ENCODE data around the gene SRPK2.
"Not testable (repeated sequence)": the region's sequence is repeated elsewhere in the genome, so short reads cannot be mapped to it uniquely, and the experiment has no call there.

The SRPK2 gene

GRCh38 chr7:105388356-105389087, at the start of gene SRPK2:
Gene SRPK2 (minus strand): TSS chr7:105388921.
- DNase-seq (ENCODE audit: low read depth in 2 of 2) = peak; percentile 72 to 73

- no peak for DNase-seq (ENCODE audit: low read depth in 2 of 2)
These were observed 49.5 kb upstream of the SRPK2 start for GRCh38 chr7:105438254-105438653.

GRCh38 chr7:105437356-105437755, 48.6 kb upstream of the SRPK2 start:
- DNase-seq (ENCODE audit: low read depth in 2 of 2) = not testable (repeated sequence)

DNA sequence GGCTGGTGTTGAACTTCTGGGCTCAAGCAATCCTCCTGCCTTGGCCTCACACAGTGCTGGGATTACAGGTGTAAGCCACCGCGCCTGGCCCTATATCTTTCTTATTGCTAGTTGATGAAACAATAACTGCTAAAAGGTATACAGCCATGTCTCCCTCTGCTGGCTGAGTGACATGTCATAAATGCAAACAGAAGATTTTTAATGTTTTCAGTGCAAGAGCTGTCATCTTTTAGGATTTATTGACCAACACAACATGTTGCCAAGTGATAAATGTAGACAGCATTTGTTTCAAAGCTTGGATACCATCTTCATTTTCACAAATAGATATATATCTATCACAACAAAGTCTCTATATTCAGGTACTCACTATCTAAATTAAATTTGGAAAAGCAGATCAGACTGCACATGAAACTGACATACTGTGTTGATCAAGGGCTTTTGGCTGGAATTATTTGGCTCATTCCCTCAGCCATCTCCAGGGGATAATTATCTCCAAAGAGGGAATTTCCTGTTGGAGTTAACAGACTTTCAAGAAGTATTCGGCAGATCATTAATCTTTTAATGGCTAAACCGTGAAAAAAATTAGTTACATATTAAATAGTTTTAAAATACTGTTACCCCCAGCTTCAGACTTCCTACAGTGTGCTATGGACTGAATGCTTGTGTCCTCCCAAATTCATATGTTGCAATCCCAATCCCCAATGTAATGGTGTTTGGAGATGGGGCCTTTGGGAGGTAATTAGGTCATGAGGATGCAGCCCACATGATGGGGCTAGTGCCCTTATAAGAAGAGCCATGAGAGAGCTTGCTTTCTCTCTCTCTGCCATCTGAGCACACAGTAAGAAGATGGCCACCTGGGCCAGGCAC, 41.3 kb upstream of the SRPK2 start:
- peak in 1 of 2 donors; percentile 3 for DNase-seq (ENCODE audit: low read depth in 2 of 2)

DNA sequence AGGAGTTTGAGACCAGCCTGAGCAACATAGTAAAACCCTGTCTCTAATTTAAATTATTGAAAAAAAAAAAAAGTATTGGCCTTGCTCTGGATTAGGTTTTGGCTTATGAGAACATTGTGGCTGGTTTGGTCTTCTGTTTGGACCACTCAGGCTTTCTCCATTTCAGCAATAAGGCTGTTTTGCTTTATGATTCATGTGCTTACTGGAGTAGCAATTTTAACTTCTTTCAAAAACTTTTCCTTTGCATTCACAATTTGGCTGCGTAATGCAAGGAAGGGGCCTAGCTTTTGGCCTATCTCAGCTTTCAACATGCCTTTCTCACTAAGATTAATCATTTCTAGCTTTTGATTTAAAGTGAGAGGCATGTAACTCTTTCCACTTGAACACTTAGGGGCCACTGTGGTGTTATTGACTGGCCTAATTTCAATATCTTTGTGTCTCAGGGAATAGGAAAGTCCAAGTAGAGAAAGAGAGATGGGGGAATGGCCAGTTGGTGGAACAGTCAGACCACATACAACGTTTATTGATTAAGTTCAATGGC, 38.0 kb upstream of the SRPK2 start:
- DNase-seq (ENCODE audit: low read depth in 2 of 2) = no peak

- DNase-seq (ENCODE audit: low read depth in 2 of 2) = no peak
These were observed 35.3 kb upstream of the SRPK2 start for GRCh38 chr7:105423987-105424386.

DNA sequence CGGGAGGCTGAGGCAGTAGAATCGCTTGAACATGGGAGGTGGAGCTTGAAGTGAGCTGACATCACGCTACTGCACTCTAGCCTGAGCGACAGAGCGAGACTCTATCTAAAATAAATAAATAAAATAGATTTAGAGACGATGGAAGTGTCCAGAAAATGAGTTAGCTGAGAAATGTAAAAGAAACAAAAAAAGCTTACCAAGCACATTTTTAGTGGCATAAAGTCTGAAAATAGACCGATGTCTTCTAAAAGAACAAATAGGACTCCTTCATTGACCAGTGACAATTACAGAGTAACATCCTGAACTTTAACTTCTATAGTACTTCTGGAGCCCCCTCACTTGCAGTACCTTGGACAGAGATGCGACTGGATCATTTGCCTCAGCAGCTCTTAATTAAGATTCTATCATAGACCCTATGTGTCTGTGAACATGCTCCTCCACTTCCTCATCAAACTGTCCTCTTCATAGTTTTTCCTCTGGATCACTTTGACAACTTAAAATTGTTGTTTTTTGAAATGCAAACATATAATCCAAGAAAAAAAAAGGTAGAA, 25.2 kb upstream of the SRPK2 start:
- DNase-seq (ENCODE audit: low read depth in 2 of 2) = no peak

GRCh38 chr7:105410774-105411173, 22.1 kb upstream of the SRPK2 start:
- not testable (repeated sequence) for DNase-seq (ENCODE audit: low read depth in 2 of 2)

DNA sequence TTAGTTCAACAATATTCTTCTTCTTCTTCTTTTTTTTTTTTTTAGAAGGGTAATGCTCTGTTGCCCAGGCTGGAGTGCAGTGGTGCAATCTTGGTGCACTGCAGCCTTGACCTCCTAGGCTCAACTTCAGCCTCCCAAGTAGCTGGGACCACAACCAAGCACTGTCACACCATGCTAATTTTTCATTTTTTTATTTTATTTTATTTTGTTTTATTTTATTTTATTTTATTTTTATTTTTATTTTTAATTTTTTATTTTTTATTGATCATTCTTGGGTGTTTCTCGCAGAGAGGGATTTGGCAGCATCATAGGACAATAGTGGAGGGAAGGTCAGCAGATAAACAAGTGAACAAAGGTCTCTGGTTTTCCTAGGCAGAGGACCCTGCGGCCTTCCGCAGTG, 21.1 kb upstream of the SRPK2 start:
- DNase-seq (ENCODE audit: low read depth in 2 of 2) = not testable (repeated sequence)

DNA sequence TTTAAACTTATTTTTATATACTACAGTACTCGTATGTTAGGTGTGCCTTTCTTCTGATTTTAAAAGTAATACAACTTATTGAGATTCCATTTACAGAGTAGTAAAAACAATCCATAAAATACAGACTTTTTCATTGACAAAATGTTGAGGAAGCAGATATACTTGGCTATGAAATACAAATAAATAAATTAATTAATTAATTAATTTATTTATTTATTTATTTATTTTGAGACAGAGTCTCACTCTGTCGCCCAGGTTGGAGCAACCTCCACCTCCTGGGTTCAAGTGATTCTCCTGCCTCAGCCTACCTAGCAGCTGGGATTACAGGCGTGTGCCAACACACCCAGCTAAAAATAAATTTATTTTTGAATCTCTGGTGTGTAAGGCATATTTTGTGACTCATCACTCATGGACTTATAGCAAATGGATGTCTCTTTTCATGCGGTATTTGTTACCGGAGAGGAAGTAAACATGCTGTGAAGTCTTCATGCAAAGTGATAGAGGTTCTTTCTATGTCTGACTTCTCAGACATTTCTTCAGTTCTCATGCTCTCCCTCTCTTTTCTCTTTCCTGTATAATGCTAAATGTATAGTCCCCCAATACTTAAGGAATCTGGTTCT, 20.2 kb upstream of the SRPK2 start:
- no peak for DNase-seq (ENCODE audit: low read depth in 2 of 2)

GRCh38 chr7:105403128-105403527, 14.4 kb upstream of the SRPK2 start:
- DNase-seq (ENCODE audit: low read depth in 2 of 2) = no peak

- DNase-seq (ENCODE audit: low read depth in 2 of 2) = no peak
These were observed 13.7 kb upstream of the SRPK2 start for GRCh38 chr7:105402221-105403095.

DNA sequence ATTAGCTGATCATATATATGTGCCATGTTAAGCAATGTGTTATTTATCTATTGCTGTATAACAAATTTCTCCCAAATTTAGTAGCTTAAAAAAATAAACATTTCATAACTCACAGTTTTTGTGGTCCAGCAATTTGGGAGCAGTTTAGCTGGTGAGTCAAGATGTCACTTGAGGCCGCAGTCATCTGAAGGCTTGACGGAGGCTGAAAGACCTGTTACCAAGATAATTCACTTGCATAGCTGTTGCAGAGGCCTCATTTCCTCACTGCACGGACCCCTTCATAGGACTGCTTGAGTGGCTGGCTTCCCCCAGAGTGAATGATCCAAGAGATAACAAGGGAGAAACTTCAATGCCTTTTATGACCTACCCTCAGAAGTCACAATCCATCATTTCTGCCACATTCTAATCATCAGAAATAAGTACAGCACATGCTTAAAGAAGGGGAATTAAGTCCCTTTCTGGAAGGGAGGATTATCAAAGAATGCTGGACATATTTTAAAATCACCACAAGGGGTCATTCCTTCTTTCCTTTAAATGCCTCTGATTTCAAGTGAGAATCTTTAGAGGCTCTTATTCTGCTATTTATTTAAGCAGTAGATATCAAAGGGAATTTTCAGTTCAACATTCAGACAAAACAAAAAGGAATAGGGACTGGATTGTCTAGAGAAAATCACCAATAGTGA, 10.5 kb upstream of the SRPK2 start:
- no peak for DNase-seq (ENCODE audit: low read depth in 2 of 2)

DNA sequence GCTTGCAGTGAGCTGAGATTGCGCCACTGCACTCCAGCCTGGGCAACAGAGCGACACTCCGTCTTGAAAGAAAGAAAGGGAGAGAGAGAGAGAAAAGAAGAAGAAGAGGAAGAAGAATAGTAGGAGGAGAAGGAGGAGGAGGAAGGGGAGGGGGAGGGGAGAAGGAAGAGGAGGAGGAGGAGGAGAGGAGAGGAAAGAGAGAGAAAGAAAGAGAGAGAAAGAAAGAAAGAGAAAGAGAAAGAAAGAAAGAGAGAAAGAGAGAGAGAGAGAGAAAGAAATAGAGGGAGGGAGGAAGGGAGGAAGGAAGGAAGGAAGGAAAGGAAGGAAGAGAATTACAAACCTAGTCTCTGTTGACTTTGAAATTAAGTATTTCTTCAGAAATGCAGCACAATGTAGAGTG, 7.8 kb upstream of the SRPK2 start:
- no peak for DNase-seq (ENCODE audit: low read depth in 2 of 2)

GRCh38 chr7:105391429-105391828, 2.7 kb upstream of the SRPK2 start:
- DNase-seq (ENCODE audit: low read depth in 2 of 2) = no peak

DNA sequence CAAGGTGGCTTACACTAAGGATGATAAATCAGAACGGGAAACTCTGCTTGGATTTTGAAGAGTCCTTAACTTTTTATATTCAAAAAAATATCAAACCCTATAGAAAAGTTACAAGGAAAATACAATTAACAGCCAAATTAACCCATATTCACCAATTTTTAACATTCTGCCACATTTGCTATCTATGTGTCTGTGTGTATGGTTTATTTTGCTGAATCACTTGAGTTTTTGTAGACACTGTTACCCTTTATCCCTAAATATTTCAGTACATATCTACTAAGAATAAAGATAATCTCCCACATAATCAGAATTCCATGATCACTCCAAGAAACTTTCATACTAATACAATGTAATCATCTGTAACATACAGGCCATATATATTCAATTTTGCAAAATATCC, 1.2 kb upstream of the SRPK2 start:
- DNase-seq (ENCODE audit: low read depth in 2 of 2) = no peak

DNA sequence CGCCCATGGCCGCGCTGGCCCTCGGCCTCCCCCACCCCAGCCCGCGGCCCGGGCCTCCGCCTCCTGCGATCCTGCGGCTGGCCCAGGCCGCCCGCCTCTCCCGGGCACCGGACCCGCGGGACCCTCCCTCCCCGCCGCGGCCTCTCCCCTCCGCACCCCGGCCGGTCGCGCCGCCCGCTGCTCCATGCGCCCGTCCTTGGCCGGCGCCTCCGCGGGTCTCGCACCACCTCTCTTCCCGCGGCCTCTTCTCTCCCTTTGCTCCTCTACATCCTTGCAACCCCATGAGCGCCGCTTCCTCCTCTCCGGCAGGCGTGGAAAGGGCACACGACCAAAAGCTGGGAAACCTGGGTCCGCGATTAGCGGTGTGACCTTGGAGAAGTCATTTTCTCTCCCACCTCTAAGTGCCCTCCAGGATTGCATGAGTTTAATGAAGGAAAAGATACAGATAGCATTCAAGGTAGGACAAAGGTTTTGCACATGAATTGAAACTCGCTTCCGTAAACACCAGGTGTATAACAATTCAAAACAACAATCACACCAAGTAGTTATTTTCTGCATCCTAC, 448 bp upstream of the SRPK2 start:
- DNase-seq (ENCODE audit: low read depth in 2 of 2) = no peak

DNA sequence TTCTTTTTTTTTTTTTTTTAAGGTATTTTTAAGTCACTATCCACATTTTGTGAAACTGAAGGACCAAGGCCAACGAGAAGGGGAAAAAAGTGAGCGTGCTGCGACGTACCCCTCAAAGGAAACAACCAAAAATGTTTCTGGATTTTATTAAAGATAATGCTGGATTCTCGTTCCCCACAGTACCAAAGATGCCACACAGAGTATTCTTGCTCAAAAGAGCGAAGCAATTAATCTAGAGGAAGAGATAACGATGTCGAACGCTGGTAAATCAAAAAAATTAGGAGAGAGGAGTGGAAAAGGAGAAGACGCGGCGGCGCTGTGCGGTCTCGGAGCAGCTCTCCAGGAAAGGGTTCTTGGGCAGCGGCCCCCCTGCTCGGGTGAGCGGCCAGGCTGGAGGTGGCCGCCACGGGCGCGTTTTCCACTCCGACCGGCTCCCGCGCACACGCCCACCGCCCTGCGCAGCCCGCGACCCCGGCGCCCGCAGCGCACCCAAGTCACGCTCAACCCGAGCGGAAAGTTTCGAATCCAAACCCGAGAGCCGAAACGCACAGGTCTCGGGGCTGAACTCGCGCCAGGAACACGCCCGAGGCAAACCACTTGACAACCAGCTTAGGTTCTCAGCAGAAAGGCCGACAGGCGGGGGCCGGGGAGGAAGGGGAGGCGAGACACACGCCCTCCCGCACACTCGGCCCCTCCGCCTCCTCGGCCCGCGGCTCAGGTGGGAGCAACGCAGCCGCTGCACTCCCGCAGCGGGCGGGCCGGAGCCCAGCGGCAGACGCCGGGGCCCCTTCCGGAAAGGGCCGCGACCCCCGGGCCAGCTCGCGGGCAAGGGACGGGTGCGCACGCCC, 989 bp downstream of the SRPK2 start:
- DNase-seq (ENCODE audit: low read depth in 2 of 2) = peak; percentile 23 to 24

GRCh38 chr7:105377903-105378302, 10.8 kb downstream of the SRPK2 start:
- no peak for DNase-seq (ENCODE audit: low read depth in 2 of 2)
